Measurements from ENCODE around the gene CCDC171. TPM values are rescaled to one million over a fixed set of nuclear protein-coding genes. Genes with fewer than 3 reads are reported as not detected.

CCDC171 gene
- total and polyA plus RNA-seq, 2 of the 13 experiments (the other 11 are each of a cell fraction or from before 2014, with no cell fraction given), result 0.95 to 2.5 TPM

GRCh38 chr9:15746905-15747304, 194.1 kb downstream of the CCDC171 start:
- no peaks in the 10 kb centered on the region for H4K20me1 ChIP-seq (ENCODE audit: insufficient read depth, low read length)
- ChIA-PET POLR2A (no interaction called here), CTCF (ENCODE audit: low intra/inter-chr PET ratio, low total read pairs) (no interaction called here)
- H3K4me3 ChIP-seq (replicated peaks in 1 of 3; ENCODE audit: insufficient read depth in 1 of 3, low read depth in 2 of 3, low read length in 3 of 3), result no peak overlapping the region
- ATAC-seq (no peak), DNase-seq (ENCODE audit: low spot score) (no peak), FAIRE-seq (no peak)
- no peaks in the 10 kb centered on the region for H3K4me1 ChIP-seq (ENCODE audit: insufficient read depth, low read length)
- H3K9ac ChIP-seq (ENCODE audit: insufficient read depth, low read depth, low read length), result no peak overlapping the region
- TF ChIP-seq TSC22D2 (CRISPR knock-in tag; IDR thresholded peaks at IDR 0.05; ENCODE audit: borderline replicate concordance) (no peak), GZF1 (CRISPR knock-in tag; IDR thresholded peaks at IDR 0.05) (no peak), SRY (CRISPR knock-in tag; IDR thresholded peaks at IDR 0.05) (no peak), TOPORS (CRISPR knock-in tag; IDR thresholded peaks at IDR 0.05) (no peak), KLF16 (CRISPR knock-in tag; IDR thresholded peaks at IDR 0.05) (no peak), ZHX1 (CRISPR knock-in tag; IDR thresholded peaks at IDR 0.05; ENCODE audit: low read depth) (no peak)
- H3K9me3 ChIP-seq (ENCODE audit: low read length), result no peaks in the 10 kb centered on the region
- H3K36me3 ChIP-seq (replicated peaks in 1 of 2; ENCODE audit: control insufficient read depth in 1 of 2, insufficient read depth in 2 of 2, low read length in 2 of 2), result no peaks in the 10 kb centered on the region
- H3K4me2 ChIP-seq (ENCODE audit: low read depth, low read length), result no peak overlapping the region
- no peaks in the 10 kb centered on the region for H3K79me2 ChIP-seq (ENCODE audit: insufficient read depth, low read length)
- in situ Hi-C loops (cut with HindIII; ENCODE audit: extremely low pct_ligation_motif_present, low pct_unique_long_range_greater_than_20kb), result no loop called here
- no peak overlapping the region for H3K27ac ChIP-seq (ENCODE audit: extremely low read length, insufficient read depth, low read length)
- WGBS (ENCODE audit: low lambda C conversion rate), result 94% methylated on average over 2 of the region's 7 CpGs
- H3K27me3 ChIP-seq (ENCODE audit: control insufficient read depth in 1 of 2, insufficient read depth in 2 of 2, low read length in 2 of 2), result no peaks in the 10 kb centered on the region
- no TSS peak for BruUV-seq (replicated peaks)
- intact Hi-C loops (cut with micrococcal nuclease; ENCODE audit: unreplicated experiment), result no loop called here
- H2AFZ ChIP-seq (ENCODE audit: low read length), result no peak overlapping the region

DNA sequence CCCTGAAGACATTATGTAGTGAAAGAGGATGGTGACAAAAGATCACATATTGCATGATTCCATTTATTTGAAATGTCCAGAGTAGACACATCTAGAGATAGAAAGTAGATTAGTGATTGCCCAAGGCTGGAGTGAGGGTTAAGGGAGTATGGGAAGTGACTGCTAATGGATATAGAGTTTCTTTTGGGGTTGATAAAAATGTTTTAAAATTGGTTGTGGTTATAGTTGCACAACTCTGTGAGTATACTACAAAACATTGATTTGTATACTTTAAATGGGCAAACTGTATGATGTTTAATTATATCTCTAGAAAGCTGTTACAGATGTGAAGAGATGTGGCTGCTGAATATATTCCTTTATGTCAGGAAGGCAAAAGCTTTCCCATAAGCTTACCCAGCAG, 202.8 kb downstream of the CCDC171 start:
- Histone ChIP-seq H3K4me3 (replicated peaks in 1 of 3; ENCODE audit: insufficient read depth in 1 of 3, low read depth in 2 of 3, low read length in 3 of 3) (no peak overlapping the region), H4K20me1 (ENCODE audit: insufficient read depth, low read length) (no peaks in the 10 kb centered on the region), H3K9me3 (ENCODE audit: low read length) (no peaks in the 10 kb centered on the region), H3K4me1 (ENCODE audit: insufficient read depth, low read length) (no peaks in the 10 kb centered on the region), H3K79me2 (ENCODE audit: insufficient read depth, low read length) (no peaks in the 10 kb centered on the region), H3K27ac (ENCODE audit: extremely low read length, insufficient read depth, low read length) (no peak overlapping the region), H3K36me3 (replicated peaks in 1 of 2; ENCODE audit: control insufficient read depth in 1 of 2, insufficient read depth in 2 of 2, low read length in 2 of 2) (no peaks in the 10 kb centered on the region), H3K27me3 (ENCODE audit: control insufficient read depth in 1 of 2, insufficient read depth in 2 of 2, low read length in 2 of 2) (no peaks in the 10 kb centered on the region), H3K4me2 (ENCODE audit: low read depth, low read length) (no peak overlapping the region), H2AFZ (ENCODE audit: low read length) (no peak overlapping the region), H3K9ac (ENCODE audit: insufficient read depth, low read depth, low read length) (no peak overlapping the region)
- in situ Hi-C loops (cut with HindIII; ENCODE audit: extremely low pct_ligation_motif_present, low pct_unique_long_range_greater_than_20kb), result no loop called here
- no TSS peak for BruUV-seq (replicated peaks)
- TF ChIP-seq NR0B2 (CRISPR knock-in tag; IDR thresholded peaks at IDR 0.05), result no peak
- no peak for TF ChIP-seq ATAD3A (CRISPR knock-in tag; IDR thresholded peaks at IDR 0.05)
- no peak for TF ChIP-seq PLRG1 (conservative IDR thresholded peaks at IDR 0.05)
- TF ChIP-seq ZNF496 (CRISPR knock-in tag; IDR thresholded peaks at IDR 0.05; ENCODE audit: insufficient replicate concordance), result no peak
- no peak for TF ChIP-seq ZNF775 (CRISPR knock-in tag; IDR thresholded peaks at IDR 0.05; ENCODE audit: borderline replicate concordance)
- no peak for TF ChIP-seq MXI1 (IDR thresholded peaks at IDR 0.05; ENCODE audit: borderline replicate concordance, low read depth, low read length)
- TF ChIP-seq GLI4 (CRISPR knock-in tag; IDR thresholded peaks at IDR 0.05; ENCODE audit: borderline replicate concordance), result no peak
- CTCF ChIA-PET (ENCODE audit: low intra/inter-chr PET ratio, low total read pairs), result no interaction called here
- FAIRE-seq, result no peak
- no peak for DNase-seq (ENCODE audit: low spot score)
- intact Hi-C loops (cut with micrococcal nuclease; ENCODE audit: unreplicated experiment), result loop anchor here (5.0 kb wide), 1 partner anchor 128 kb away; no protein-coding TSS in a partner anchor
- ATAC-seq, result no peak
- POLR2A ChIA-PET, result no interaction called here

All from HepG2 (cell line).